A549 (cell line): ENCODE results near the gene ANXA9.

ENCODE experiments used
- CTCF ChIP-seq: fragments of >200 bp; sonication (Bioruptor Twin); formaldehyde crosslinking; IDR thresholded peaks from 3 replicates; pipeline ENCODE4 v1.5.1; 2016
- POLR2A ChIP-seq: IDR thresholded peaks from 2 replicates; pipeline ENCODE4 v1.6.1; 2012; ENCODE audit warnings: mild to moderate bottlenecking, low read length

GRCh38 chr1:150969626-150970025 is 12.5 kb upstream of the ANXA9 start:
- TF ChIP-seq CTCF (no peak), POLR2A (no peak)
